ENCODE data around the gene TNFRSF4. TPM values are rescaled to one million over a fixed set of nuclear protein-coding genes. Genes with fewer than 3 reads are reported as not detected.

TNFRSF4 gene
- total RNA-seq, 1 experiment from 2014 or later = 0.62 TPM

- in situ Hi-C loops (cut with HindIII; ENCODE audit: low pct_unique_long_range_greater_than_20kb, low sequenced_read_pairs) (no loop called here), intact Hi-C loops (cut with micrococcal nuclease; ENCODE audit: unreplicated experiment) (no loop called here)
- no peaks in the 10 kb centered on the region for H3K36me3 ChIP-seq (ENCODE audit: control insufficient read depth, insufficient read depth, low read length)
- DNase-seq (ENCODE audit: low read depth, low spot score) (no peak), ATAC-seq (no peak)
- ChIA-PET CTCF (no interaction called here), POLR2A (no interaction called here)
- no peak for TF ChIP-seq POLR2AphosphoS5 (IDR thresholded peaks at IDR 0.05; ENCODE audit: low read depth, low read length)
- TF ChIP-seq SIN3A (IDR thresholded peaks at IDR 0.05; ENCODE audit: borderline replicate concordance, insufficient read depth, low read depth, low read length) = no peak
- no peak for TF ChIP-seq TCF7L2 (IDR thresholded peaks at IDR 0.05; ENCODE audit: low read depth, low read length)
- no peak for TF ChIP-seq CTCF (IDR thresholded peaks at IDR 0.05)
- TF ChIP-seq REST (IDR thresholded peaks at IDR 0.05; ENCODE audit: insufficient read depth in 1 of 2, low read depth in 2 of 2, low read length in 1 of 2) = no peak
- H3K4me1 ChIP-seq (ENCODE audit: control insufficient read depth, insufficient read depth, low read length) = peaks cover 39% of the 10 kb centered on the region
- H3K27ac ChIP-seq (ENCODE audit: low read length) = peak overlapping the region; percentile 46
- no peaks in the 10 kb centered on the region for H3K27me3 ChIP-seq (ENCODE audit: control insufficient read depth, insufficient read depth, low read length)
- H3K9me3 ChIP-seq (ENCODE audit: control insufficient read depth, insufficient read depth, low read depth, low read length) = no peaks in the 10 kb centered on the region
- no TSS peak for BruUV-seq (replicated peaks)
- H3K4me3 ChIP-seq (ENCODE audit: low read depth in 2 of 2, low read length in 2 of 2) = no peak overlapping the region
Observed at GRCh38 chr1:1247341-1247913, 33.5 kb upstream of the TNFRSF4 start.

GRCh38 chr1:1246577-1247340 lies 32.8 kb upstream of the TNFRSF4 start, which contains the start of gene C1QTNF12:
Gene C1QTNF12, minus strand, starts transcription at chr1:1246722. Its CDS starts 32 bp downstream, at chr1:1246690.
- TF ChIP-seq CTCF (IDR thresholded peaks at IDR 0.05) (no peak; the same call in 1 of the 2 replicates), TCF7L2 (IDR thresholded peaks at IDR 0.05; ENCODE audit: low read depth, low read length) (no peak), REST (IDR thresholded peaks at IDR 0.05; ENCODE audit: insufficient read depth in 1 of 2, low read depth in 2 of 2, low read length in 1 of 2) (no peak), POLR2AphosphoS5 (IDR thresholded peaks at IDR 0.05; ENCODE audit: low read depth, low read length) (no peak), SIN3A (IDR thresholded peaks at IDR 0.05; ENCODE audit: borderline replicate concordance, insufficient read depth, low read depth, low read length) (no peak)
- BruUV-seq (replicated peaks) = no TSS peak
- ChIA-PET CTCF (interaction anchor here (0.6 kb wide), 1 partner anchor 128 kb away, joined by 5 read pairs; no protein-coding TSS in a partner anchor), POLR2A (no interaction called here)
- Histone ChIP-seq H3K9me3 (ENCODE audit: control insufficient read depth, insufficient read depth, low read depth, low read length) (no peaks in the 10 kb centered on the region), H3K4me1 (ENCODE audit: control insufficient read depth, insufficient read depth, low read length) (peaks cover 39% of the 10 kb centered on the region), H3K4me3 (ENCODE audit: low read depth in 2 of 2, low read length in 2 of 2) (no peak within 1 kb of the TSS), H3K27me3 (ENCODE audit: control insufficient read depth, insufficient read depth, low read length) (no peaks in the 10 kb centered on the region), H3K27ac (ENCODE audit: low read length) (peak within 1 kb of the TSS; percentile 79), H3K36me3 (ENCODE audit: control insufficient read depth, insufficient read depth, low read length) (no peaks in the 10 kb centered on the region)
- in situ Hi-C loops (cut with HindIII; ENCODE audit: low pct_unique_long_range_greater_than_20kb, low sequenced_read_pairs) = no loop called here
- DNase-seq (ENCODE audit: low read depth, low spot score) (no peak), ATAC-seq (peak; percentile 15; the same call in 1 of the 2 replicates)
- intact Hi-C loops (cut with micrococcal nuclease; ENCODE audit: unreplicated experiment) = no loop called here

Data from Panc1 (cell line).